ENCODE data around the gene KCNJ6.

Gene KCNJ6

DNA sequence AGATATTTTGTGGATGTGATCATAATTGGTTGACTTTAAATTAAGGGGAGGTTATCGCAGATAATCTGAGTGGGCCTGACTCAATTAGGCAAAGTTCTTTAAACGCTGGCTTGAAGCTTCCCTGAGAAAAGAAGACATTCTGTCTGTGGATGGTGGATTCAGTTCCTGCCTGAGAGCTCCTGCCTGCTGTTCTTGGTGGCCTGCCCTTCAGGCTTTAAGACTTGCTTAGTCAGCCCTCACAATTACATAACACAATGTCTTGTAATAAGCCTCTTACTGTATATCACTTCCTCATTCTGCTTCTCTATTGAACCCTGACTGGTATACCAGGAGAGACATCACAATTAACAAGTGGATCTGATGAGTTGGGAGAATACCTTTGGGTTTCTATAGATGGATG is 50.2 kb downstream of the KCNJ6 start:
- DNase-seq (ENCODE audit: low spot score) (no peak), FAIRE-seq (no peak)

GRCh38 chr21:37865156-37865555 is 51.1 kb downstream of the KCNJ6 start:
- DNase-seq (ENCODE audit: low spot score) (no peak), FAIRE-seq (no peak)

DNA sequence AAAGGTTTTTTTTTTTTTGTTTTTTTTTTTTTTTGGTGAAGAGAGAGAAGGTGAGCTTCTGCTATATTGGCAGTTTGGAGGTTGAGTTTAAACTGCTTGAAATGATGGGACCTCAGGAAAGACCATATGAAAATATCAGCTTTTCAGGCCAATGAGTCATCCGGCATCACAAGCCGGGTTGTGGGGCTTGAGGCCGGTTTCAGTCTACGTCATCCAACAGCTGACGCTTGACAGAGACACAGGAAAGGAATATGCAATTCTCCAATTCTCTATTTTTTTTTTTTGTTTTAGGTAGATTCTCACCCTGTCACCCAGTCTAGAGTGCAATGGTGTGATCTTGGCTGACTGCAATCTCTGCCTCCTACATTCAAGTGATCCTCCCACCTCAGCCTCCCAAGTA is 52.4 kb downstream of the KCNJ6 start:
- FAIRE-seq (no peak), DNase-seq (ENCODE audit: low spot score) (no peak)

- FAIRE-seq (no peak), DNase-seq (ENCODE audit: low spot score) (peak; percentile 18)
These were observed 53.7 kb downstream of the KCNJ6 start for GRCh38 chr21:37862536-37862935.

GRCh38 chr21:37861561-37861960 is 54.7 kb downstream of the KCNJ6 start:
- DNase-seq (ENCODE audit: low spot score) (no peak), FAIRE-seq (no peak)

DNA sequence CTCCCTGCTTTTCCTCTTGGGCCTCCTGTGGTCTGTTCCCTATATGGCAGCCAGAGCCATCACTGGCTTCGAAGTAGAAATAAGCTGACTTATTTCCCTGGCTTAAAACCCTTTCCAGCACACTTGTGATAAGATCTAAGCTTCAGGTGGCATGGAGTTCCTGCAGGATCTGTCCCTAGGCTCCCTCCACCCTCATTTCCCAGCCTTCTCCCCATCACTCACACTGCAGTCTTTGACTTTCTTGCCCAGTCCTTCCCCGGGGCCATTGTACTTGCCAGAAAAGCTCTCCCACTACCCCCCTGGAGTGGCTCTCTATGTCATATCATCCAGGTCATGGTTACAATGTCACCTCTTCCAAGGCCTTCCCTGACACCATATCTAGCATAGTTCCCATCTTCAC is 55.8 kb downstream of the KCNJ6 start:
- DNase-seq (ENCODE audit: low spot score) (no peak), FAIRE-seq (no peak)

GRCh38 chr21:37855647-37856625 is 60.3 kb downstream of the KCNJ6 start:
- DNase-seq (ENCODE audit: low spot score) (no peak), FAIRE-seq (no peak)

DNA sequence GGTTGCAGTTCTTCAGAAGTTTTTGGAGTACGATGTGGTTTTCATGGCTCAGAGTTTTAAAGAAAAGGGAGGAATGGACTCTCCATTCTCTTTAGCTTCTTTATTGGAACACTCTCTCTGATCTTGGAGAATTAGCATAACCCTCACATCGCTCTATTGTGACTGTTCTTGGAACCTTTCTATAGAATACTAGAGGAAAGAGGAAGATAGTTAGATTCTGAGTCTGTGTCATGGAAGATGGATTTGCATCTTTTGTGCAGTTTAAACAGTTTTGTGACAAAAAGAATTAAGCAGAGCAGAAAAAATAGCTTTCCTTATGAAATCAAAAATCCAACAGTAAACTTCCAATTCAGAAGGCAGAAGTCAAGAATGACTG is 61.0 kb downstream of the KCNJ6 start:
- FAIRE-seq (no peak), DNase-seq (ENCODE audit: low spot score) (no peak)

DNA sequence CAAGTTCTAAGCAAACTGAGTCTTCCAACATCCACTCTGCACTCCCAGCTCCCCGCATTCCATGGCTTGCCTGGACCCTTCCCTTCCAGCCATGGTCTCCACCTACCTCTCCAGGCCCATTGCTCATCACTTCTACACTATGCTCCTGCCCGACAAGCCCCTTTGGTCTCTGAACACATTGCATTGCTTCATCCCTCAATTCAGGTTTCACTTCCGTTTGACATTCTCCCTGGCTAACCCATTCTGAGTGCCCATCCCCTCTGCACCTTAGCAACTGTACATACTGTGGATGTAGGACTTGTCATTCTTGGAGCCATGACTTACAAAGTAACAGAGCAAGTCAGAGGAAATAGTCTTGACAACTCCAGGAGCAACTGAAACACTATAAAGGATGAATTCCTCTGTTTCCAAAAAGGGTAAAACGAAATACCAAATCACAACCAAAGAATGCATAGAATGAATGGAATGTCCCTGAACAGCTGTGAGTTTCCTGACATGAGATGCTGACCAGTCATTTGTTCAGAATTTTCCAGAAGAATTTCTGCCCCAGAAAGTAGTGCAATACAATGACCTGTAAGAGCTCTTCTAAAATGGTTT is 66.7 kb downstream of the KCNJ6 start:
- no peak for FAIRE-seq
- DNase-seq (ENCODE audit: low spot score): peak; percentile 8

DNA sequence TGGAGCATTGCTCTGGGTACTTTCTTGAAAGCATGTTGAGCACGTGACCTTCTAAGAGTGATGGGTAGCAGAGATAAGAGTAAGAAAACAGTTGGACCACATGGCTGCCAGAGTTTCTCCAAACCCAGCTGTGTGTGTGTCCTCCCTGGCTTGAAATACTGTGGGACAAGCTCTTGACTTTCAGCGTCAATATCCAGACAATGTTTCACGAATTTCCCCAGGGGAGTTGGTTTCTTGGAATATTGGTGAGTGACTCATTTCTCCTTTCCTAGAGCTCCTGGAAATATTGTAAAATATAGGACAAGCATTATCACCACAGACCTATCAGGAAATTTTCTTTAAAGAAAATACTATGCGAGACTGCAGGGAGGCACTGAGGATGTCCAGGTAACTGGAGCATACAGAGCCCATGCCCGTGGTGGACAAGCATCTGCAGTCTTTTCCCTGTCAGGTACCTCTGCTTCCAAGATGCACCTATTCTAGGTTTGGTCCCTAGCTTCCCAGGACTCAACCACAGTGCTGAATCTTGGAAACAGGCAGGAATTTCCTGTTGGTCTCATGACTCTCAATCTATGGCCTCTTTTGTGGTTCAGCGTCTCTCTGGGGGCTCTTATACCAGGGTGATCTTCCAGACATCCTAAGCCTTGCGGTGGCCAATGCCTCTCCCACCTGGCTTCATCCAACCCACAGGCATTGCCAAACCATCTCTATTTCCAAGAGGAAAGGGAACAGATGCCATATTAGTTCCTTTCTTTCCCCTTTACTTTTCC is 67.4 kb downstream of the KCNJ6 start:
- peak; percentile 2 for DNase-seq (ENCODE audit: low spot score)

DNA sequence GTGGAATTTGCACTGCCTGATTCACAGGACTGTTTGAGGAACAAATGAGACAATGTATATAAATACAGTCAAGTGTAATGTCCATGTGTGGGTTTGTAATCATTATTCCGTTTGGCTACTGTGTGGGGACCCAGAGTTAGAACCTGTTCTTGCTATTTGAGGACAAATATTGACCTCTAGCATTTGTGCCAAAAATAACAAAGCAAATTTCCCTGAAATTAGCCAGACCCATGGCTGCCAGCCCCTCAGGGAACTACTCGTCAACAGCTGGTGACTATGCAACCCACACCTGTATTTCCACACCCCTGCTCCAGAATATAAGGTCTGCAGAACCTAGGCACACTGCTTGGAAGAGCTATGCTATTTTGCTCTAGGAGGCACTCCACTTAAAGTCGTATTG is 70.7 kb downstream of the KCNJ6 start:
- no peak for FAIRE-seq
- DNase-seq (ENCODE audit: low spot score): no peak

More for the DNA sequence above, 67.4 kb downstream of the KCNJ6 start:
- no peak for FAIRE-seq

DNA sequence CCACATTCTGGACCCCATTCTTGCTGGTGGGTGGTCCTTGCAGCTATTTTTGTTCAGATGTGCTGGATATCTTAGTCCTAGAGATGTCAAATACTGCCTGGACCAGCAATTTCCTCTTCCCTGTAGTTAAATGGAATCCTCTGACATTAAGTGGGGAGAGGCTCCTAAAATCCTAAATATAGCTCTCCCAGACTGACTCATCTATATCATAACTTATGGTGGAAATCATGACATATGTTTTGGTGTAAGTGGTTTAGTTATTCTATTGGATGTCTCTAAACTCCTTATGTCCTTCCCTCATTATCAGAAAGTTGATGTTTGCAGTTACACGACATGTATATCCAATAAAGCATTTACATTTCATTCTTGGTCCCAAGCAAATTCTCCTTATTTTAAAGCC is 73.1 kb downstream of the KCNJ6 start:
- DNase-seq (ENCODE audit: low spot score) (no peak), FAIRE-seq (no peak)

GRCh38 chr21:37842163-37842919 is 73.9 kb downstream of the KCNJ6 start:
- FAIRE-seq: no peak
- DNase-seq (ENCODE audit: low spot score): no peak

DNA sequence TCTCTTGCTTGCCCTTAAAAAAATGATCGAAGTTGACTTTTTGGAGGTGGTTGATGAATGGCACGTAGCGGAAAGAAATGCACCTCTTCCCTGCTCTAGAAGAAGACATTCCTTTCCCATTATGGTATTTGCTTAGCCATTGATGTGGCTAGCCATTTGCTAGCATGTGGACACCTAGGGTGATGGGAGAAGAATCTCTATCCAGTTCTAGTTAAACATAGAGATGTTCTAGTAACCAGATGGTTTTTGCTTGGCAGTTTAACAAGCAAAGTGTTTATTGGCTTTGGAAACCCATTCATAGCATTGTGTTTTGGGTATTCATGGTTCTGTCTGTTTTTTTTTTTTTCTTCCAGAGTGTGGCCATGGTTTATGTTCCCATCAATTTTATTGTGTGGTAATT is 78.9 kb downstream of the KCNJ6 start:
- DNase-seq (ENCODE audit: low spot score) (no peak), FAIRE-seq (no peak)

DNA sequence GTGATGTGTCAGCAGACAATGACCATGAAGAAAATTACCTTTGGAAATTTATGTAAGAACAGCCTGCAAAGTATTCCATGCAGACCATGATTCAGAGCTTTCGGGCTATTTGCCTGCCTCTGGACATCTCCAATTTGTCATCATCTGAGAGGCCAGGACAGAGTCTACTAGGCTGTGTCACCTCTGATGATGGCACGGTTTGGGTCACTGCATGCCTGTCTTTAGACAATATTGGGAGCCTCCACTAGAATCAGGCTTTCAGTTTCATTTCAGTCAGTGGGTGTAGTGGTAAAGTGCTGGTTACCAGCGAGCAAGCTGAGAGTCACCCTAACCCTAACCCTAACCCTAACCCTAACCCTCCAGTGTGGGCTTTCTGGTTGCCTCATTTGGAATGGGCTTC is 80.8 kb downstream of the KCNJ6 start:
- DNase-seq (ENCODE audit: low spot score) (no peak), FAIRE-seq (peak; percentile 74)

- DNase-seq (ENCODE audit: low spot score): no peak
- no peak for FAIRE-seq
These were observed 83.0 kb downstream of the KCNJ6 start for GRCh38 chr21:37833301-37833700.

GRCh38 chr21:37829447-37829846 is 86.8 kb downstream of the KCNJ6 start:
- DNase-seq (ENCODE audit: low spot score) (peak; percentile 30), FAIRE-seq (no peak)

DNA sequence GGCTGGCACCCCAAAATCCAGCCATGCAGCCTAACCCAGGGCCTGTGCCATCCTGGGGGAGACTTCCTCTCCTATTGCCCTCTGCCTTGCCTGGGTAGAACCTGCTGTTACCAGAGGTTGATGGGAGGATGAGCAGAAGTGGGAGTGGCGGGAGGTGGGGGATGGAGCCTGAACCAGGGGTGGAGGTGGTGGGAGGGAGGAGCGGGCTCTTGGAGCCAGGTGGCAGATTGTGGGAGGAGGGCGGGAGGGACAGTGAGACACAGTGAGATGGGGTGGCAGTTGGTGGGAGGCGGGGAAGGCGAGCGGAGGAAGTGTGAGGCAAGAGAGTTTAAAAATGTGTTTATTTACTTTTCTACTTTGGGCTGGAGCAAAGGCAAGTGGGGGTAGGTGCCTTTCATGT is 87.3 kb downstream of the KCNJ6 start:
- DNase-seq (ENCODE audit: low spot score) (no peak), FAIRE-seq (no peak)

- FAIRE-seq: no peak
These were observed 87.7 kb downstream of the KCNJ6 start for GRCh38 chr21:37828556-37828955.

GRCh38 chr21:37827913-37828312 is 88.3 kb downstream of the KCNJ6 start:
- FAIRE-seq (no peak), DNase-seq (ENCODE audit: low spot score) (no peak)

More at GRCh38 chr21:37828556-37828955, 87.7 kb downstream of the KCNJ6 start:
- no peak for DNase-seq (ENCODE audit: low spot score)

- no peak for DNase-seq (ENCODE audit: low spot score)
- no peak for FAIRE-seq
These were observed 94.3 kb downstream of the KCNJ6 start for GRCh38 chr21:37821786-37822450.
